ENCODE measurements around the gene IFNW1. TPM values are rescaled to one million over a fixed set of nuclear protein-coding genes. Genes with fewer than 3 reads are reported as not detected.
"Not testable (repeated sequence)": the region's sequence is repeated elsewhere in the genome, so short reads cannot be mapped to it uniquely, and the experiment has no call there.

The IFNW1 gene
- total RNA-seq, 1 donor: not detected

- TF ChIP-seq CTCF (IDR thresholded peaks at IDR 0.05; ENCODE audit: insufficient read depth, low read length): no peak
- H3K4me3 ChIP-seq (ENCODE audit: low read depth, low read length): no peak overlapping the region
- DNase-seq (ENCODE audit: low read depth): no peak
These were observed 4.6 kb downstream of the IFNW1 start for GRCh38 chr9:21137020-21137419.

GRCh38 chr9:21135736-21136135, 5.9 kb downstream of the IFNW1 start:
- no peak for TF ChIP-seq CTCF (IDR thresholded peaks at IDR 0.05; ENCODE audit: insufficient read depth, low read length)

GRCh38 chr9:21128186-21128585, 13.4 kb downstream of the IFNW1 start:
- not testable (repeated sequence) for DNase-seq (ENCODE audit: low read depth); H3K4me3 ChIP-seq (ENCODE audit: low read depth, low read length)

More at GRCh38 chr9:21135736-21136135, 5.9 kb downstream of the IFNW1 start:
- no peak overlapping the region for H3K4me3 ChIP-seq (ENCODE audit: low read depth, low read length)
- DNase-seq (ENCODE audit: low read depth): no peak

GRCh38 chr9:21121595-21122251, 19.9 kb downstream of the IFNW1 start:
- H3K4me3 ChIP-seq (ENCODE audit: low read depth, low read length): no peak overlapping the region
- no peak for TF ChIP-seq CTCF (IDR thresholded peaks at IDR 0.05; ENCODE audit: insufficient read depth, low read length)
- DNase-seq (ENCODE audit: low read depth): no peak

- no peak overlapping the region for H3K4me3 ChIP-seq (ENCODE audit: low read depth, low read length)
- TF ChIP-seq CTCF (IDR thresholded peaks at IDR 0.05; ENCODE audit: insufficient read depth, low read length): no peak
- no peak for DNase-seq (ENCODE audit: low read depth)
These were observed 20.6 kb downstream of the IFNW1 start for GRCh38 chr9:21121079-21121478.

- DNase-seq (ENCODE audit: low read depth): no peak
- no peak for TF ChIP-seq CTCF (IDR thresholded peaks at IDR 0.05; ENCODE audit: insufficient read depth, low read length)
- no peak overlapping the region for H3K4me3 ChIP-seq (ENCODE audit: low read depth, low read length)
These were observed 22.4 kb downstream of the IFNW1 start for GRCh38 chr9:21119093-21119770.

- DNase-seq (ENCODE audit: low read depth): no peak
- no peak overlapping the region for H3K4me3 ChIP-seq (ENCODE audit: low read depth, low read length)
- TF ChIP-seq CTCF (IDR thresholded peaks at IDR 0.05; ENCODE audit: insufficient read depth, low read length): no peak
These were observed 27.3 kb downstream of the IFNW1 start for GRCh38 chr9:21114311-21114710.

All from fibroblast of the aortic adventitia (primary cell).